ENCODE measurements around the gene MVP.
A peak's percentile ranks its signal among the peaks of the same experiment; 100 is the strongest.
"Not testable (repeated sequence)": the region's sequence is repeated elsewhere in the genome, so short reads cannot be mapped to it uniquely, and the experiment has no call there.

Gene MVP

DNA sequence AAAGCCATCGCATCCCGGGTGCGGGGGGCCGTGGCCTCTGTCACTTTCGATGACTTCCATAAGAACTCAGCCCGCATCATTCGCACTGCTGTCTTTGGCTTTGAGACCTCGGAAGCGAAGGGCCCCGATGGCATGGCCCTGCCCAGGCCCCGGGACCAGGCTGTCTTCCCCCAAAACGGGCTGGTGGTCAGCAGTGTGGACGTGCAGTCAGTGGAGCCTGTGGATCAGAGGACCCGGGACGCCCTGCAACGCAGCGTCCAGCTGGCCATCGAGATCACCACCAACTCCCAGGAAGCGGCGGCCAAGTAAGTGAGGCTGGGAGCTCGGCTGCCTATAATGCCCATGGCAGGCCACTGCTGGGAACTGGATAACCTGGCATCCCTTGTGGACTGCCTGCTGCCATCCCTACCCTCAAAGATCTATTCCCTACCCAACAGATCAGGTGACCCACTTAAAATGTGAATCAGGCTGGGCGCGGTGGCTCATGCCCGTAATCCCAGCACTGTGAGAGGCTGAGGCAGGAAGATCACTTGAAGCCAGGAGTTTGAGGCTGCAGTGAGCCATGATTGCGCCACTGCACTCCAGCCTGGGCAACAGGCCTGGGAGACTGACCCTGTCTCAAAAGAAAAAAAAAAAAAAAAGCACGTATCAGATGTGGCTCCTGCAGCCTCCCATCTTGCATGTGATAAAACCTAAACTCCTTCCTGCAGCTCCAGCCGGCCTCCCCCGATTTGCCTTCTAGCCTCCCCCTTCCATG, 24.5 kb downstream of the MVP start:
- no peak for DNase-seq

DNA sequence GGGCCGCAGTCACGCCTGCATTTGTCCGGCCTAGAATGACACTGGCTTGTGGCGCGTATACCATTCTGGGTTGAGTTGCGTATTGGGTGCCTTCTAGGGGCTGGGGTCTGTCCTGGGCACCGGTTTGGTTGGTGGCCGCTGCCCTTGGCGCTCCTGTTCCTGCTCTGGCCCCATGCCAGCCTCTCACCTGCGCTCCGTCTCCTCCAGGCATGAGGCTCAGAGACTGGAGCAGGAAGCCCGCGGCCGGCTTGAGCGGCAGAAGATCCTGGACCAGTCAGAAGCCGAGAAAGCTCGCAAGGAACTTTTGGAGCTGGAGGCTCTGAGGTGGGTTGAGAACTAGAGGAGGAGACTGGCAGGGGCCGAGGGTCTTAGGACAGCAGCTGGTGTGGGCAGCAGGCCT, 25.4 kb downstream of the MVP start:
- DNase-seq, result no peak

DNA sequence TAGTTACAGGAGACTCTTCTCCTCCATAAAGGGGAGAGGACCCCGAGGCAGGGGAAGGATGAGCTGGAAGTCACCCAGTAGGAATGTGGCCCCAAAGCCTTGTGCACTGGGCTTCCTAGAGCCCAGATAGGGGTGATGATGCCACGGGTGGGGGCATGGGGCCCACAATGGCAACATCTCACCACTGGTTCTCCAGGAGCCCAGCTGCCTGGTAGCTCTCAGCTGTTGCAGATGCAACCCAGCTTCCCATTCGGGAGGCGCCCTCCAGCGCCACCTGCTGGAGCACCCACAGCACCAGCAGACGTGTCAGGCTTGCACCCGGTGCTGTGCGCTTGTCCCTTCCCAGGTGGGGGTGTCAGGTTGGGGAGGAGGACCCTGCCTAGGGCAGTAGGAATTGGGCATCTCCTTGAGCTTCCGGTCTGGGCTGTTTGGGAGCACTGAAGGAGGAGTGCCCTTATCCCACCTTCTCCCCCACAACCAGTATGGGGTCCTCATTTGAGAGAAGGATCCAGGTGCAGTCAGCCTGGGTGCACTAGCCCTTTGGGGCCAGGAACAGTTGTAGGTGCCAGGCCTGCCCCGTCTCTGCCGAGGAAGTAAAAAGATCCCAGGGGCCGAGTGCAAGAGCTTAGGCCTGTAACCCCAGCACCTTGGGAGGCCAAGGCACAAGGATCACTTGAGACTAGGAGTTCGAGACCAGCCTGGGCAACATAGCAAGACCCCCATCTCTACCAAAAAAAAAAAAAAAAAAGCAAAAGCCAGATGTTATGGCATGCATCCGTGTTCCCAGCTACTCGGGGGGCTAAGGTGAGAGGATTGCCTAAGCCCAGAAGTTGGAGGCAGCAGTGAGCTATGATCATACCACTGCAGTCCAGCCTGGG, 28.4 kb downstream of the MVP start:
- peak; percentile 77 to 89 (median 77) for DNase-seq

GRCh38 chr16:29849505-29849904, 29.2 kb downstream of the MVP start:
- no peak for DNase-seq

DNA sequence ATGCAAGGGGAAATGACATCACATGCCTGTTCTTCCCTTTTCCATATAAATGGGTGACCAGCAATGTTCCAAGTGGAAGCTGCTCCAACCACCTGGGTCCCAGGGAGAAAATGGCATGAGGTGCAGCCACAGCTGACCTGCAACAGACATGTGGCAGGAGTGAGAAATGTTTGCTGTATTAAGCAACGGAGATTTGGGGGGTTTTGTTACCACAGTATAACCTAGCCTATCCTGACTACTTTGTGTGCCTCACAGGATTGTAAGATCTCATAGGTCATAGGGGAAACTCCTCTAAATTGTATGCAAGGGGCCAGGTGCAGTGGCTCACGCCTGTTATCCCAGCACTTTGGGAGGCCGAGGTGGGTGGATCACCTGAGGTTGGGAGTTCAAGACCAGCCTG, 30.7 kb downstream of the MVP start:
- DNase-seq, result no peak

GRCh38 chr16:29852654-29853053, 32.4 kb downstream of the MVP start:
- peak; percentile 51 to 69 (median 57) for DNase-seq

DNA sequence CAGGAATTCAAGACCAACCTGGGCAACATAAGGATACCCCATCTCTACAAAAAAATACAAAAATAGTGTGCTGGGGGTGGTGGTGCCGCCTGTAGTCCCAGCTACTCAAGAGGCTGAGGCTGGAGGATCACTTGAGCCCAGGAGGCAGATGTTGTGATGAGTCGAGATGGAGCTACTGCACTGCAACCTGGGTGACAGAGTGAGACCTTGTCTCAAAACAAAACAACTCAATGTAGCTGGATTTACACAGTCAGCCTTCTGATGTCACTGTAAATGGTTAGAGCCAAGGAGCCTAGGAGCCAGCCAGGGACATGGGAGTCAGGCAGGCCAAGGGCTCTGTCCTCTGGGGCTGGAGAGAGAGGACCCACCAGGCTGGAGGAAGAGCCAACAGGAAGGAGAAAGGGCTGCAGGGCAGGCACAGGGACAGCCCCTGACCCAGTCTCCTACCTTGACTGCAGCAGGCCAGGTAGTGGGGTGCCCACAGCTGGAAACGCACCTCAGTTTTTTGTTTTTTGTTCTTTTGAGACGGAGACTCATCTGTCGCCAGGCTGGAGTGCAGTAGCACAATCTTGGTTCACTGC, 34.3 kb downstream of the MVP start:
- DNase-seq, result no peak

- peak in 1 of 3 donors; percentile 7 for DNase-seq
Measured at GRCh38 chr16:29857133-29857760, 37.0 kb downstream of the MVP start.

- DNase-seq, result peak; percentile 63 to 78 (median 74)
Measured at GRCh38 chr16:29858149-29858849, 38.0 kb downstream of the MVP start.

GRCh38 chr16:29858974-29859373, 38.7 kb downstream of the MVP start:
- DNase-seq, result no peak

- no peak for DNase-seq
Measured at GRCh38 chr16:29860218-29860617, 40.0 kb downstream of the MVP start.

DNA sequence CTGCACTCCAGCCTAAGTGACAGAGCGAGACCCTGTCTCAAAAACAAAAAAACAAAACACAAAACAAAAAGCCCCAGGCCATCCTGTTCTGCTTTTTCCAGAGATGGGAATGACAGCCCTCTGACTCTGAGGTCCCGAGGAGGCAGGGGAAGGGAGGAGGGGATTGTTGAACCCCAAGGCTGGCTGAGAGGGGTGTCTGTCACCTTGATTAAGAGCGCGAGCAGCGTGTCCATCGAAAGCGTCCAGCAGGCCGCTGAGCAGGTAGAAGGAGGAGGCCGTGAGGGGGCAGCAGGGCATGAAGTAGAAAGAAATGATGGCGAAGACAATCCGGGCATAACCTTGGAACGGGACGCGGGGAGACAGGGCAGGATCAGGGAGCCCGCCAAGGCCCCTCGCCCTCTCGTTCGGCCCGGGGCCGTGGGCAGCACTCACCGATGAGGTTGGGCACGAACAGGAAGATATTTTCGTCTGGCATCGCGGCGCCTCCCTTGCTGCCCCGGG, 42.2 kb downstream of the MVP start:
- DNase-seq, result peak; percentile 20 to 42 (median 35)

DNA sequence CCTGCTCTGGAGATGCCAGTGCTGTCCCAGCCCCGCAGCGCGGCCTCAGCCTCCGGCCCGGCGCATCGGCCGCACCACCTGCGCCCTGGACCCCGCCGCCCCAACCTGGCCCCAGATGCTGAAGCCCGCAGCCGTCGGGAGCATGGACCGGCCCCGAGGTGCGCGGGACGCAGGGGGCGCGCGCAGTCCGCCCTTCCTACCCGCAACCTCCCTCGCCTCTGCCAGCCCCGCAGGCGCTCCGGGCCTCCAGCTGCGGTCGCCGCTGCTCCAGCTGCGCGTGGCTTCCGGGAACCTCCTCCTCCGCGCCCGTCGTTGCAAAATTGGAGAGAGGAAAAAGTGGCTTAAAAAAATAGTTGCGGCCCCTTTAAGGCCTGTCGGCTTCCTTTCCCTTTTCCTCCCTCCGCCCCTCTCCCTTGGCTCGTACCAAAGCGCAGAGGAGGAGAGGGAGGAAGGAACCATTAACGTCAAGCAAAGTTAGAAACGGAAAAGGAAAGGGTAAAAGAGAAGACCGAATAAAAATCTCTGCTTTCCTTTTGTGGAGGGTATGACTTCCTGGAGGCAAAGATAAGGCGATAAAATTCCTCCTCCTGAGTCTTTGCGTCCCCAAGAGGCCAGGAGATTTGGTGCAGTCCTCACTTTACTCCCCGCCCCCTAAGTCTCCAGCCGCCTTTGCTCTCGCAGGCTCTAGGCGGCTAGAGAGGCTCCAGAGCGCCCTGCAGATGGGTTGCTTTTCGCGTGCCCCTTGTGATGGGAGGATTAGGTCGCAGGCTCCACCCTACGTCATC, 42.8 kb downstream of the MVP start, which contains the start of gene CDIPT:
Gene CDIPT, minus strand, starts transcription at position 343 of the 785 bp plus-strand sequence. CDS start 369 bp downstream, outside the sequence.
- peak; percentile 97 to 98 (median 98) for DNase-seq

DNA sequence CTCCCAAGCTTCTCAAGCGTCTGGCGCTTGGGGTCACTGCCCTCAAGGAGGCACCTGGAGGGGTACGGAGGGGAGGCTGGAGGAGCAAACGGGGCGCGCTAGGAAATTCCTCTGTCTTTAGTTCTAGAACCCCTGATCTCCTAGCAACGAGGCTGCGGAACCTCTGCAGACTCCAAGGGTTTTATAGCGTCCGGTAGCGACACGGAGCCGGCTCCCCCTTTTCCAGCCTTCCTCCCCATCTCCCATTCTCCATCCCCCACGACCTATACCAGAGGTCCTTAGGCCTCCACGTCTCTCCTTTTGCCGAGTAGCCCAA, 43.4 kb downstream of the MVP start:
- DNase-seq, result no peak

DNA sequence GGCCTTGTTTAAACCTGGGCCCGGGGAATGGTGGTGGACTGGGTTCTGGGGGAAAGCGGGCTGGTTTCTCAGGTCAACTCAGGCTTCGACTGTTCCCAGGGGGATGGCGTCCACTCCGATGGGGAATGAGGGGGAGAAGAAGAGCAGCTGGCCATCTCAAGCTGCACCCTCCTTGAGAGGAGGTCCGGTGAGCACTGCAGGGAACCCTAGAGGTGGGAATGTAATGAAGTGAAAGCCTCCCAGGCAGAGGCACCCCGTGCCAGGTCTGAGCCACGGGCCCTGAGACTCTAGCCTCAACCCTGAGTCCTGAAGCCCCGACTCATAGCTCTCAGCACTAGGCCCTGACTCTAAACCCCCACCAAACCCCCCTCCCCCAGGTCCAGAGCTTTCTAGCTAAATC, 43.9 kb downstream of the MVP start:
- no peak for DNase-seq

- DNase-seq, result no peak
Measured at GRCh38 chr16:29868396-29869009, 48.2 kb downstream of the MVP start.

DNA sequence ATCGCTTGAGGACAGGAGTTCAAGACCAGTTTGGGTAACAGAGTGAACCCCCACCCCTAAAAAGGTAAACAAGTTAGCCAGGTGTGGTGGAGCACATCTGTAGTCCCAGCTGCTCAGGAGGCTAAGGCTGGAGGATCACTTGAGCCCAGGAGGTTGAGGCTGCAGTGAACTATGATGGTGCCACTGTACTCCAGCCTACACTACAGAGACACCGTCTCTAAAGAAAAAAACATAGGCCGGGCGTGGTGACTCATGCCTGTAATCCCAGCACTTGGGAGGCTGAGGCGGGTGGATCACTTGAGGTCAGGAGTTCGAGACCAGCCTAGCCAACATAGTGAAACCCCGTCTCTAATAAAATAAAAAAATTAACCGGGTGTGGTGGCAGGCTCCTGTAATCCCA, 48.8 kb downstream of the MVP start:
- DNase-seq, result not testable (repeated sequence)

DNA sequence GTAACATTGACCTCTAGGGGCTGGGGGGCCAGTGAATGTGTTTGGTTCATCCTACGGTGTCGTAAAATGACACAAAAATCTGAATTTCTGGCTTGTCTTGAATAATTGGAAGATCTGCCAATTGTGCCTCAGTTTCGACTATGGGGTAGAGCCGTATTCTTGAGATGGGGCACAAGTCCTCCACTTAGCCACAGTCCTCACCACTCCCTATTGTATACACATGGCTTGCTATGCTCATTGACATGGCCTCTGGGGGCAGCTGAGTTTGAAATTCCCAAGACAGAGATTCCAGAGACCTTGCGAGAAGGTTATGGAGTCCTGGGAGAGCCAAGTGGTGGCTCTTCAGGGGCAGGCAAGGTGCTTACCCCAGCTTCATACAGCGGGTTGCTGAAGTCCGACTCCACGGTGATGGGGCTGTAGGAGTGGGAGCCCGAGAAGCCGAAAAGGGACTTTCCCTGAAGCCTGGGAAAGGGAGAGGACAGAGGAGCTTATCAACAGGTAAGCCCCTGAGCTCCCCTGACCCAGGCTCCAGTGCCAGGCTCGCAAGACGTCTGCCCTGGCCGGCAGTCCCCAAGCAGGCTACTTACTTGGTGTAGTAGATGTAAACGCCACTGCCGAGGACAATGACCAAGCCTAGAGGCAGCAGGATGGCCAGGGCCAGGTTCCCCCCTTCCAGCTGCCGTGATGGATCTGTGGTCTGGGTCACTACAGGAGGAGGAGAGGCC, 51.7 kb downstream of the MVP start:
- DNase-seq, result no peak

DNA sequence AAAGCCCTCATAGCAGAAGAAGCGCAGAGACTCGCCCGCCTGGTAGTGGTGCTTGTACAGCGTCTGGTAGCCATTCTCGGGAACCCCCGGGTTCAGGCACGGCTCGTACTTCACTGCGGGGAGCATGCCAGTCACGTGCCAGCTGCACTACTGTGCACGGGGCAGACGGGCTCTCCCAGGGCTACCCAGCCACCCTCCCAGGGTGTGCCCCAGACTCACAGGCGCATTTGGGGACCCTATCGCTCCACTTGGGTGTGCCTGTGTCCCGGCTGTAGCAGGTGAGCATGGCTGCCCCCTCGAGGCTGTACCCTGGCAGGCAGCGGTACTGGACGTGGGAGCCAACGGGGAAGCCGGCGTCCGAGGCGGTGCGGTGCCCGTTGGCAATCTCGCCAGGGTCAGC, 53.1 kb downstream of the MVP start:
- no peak for DNase-seq

DNA sequence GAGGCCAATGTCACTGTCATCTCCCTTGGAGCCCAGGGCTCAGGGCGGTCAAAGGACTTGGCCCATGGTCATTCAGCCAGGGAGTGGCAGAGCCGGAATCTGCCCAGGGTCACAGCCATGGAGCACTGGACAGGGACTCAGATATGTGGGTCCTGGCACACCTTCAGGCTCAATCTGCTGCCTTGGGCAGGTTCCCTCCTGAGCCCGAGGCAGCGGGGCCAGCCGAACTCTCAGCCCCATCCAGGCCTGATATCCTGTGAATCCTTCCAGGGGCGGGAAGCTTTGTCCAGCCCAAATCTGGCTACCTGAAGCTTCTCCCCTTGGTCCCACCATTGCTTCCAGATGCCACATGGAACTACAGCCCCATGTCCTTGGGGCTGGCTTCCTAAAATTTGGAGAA, 54.9 kb downstream of the MVP start:
- DNase-seq, result no peak
